ENCODE measurements around the gene ARID1B.

ARID1B gene

DNA sequence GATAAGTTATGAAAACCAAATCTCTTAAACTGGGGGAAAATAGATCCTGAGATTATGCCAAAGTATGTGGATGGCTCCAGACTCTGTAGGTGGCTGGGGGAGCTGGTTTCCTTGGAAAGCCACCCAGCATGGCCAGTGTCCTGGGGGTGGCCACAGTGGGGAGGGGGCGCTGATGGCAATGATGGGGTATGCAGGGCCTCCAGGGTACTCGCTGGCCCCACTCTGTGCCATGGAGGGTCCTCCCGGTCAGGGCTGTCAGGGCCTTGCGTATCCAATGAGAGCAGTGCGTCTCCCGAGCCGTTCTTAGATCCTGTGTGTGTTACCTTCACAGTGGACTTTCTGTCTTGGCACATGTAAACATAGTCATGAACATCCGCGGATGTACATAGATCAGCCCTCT lies 393.4 kb downstream of the ARID1B start:
- no peaks in the 10 kb centered on the region for H3K36me3 ChIP-seq (ENCODE audit: control insufficient read depth, insufficient read depth, low read length)
- no peak overlapping the region for H3K4me3 ChIP-seq (ENCODE audit: low read depth, low read length)
- TF ChIP-seq, protein P1, sequence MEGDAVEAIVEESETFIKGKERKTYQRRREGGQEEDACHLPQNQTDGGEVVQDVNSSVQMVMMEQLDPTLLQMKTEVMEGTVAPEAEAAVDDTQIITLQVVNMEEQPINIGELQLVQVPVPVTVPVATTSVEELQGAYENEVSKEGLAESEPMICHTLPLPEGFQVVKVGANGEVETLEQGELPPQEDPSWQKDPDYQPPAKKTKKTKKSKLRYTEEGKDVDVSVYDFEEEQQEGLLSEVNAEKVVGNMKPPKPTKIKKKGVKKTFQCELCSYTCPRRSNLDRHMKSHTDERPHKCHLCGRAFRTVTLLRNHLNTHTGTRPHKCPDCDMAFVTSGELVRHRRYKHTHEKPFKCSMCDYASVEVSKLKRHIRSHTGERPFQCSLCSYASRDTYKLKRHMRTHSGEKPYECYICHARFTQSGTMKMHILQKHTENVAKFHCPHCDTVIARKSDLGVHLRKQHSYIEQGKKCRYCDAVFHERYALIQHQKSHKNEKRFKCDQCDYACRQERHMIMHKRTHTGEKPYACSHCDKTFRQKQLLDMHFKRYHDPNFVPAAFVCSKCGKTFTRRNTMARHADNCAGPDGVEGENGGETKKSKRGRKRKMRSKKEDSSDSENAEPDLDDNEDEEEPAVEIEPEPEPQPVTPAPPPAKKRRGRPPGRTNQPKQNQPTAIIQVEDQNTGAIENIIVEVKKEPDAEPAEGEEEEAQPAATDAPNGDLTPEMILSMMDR (IDR thresholded peaks at IDR 0.05): no peak
- no peak overlapping the region for H3K9ac ChIP-seq
- H3K79me2 ChIP-seq: peaks cover 5% of the 10 kb centered on the region
- H2AFZ ChIP-seq: no peak overlapping the region
- peaks cover 6% of the 10 kb centered on the region for H3K4me1 ChIP-seq
- H3K9me3 ChIP-seq (ENCODE audit: control insufficient read depth, low read length): no peaks in the 10 kb centered on the region
- no peak overlapping the region for H3K4me2 ChIP-seq (ENCODE audit: low read length)
- no peak overlapping the region for H3K27ac ChIP-seq
- H3K27me3 ChIP-seq (ENCODE audit: control insufficient read depth, insufficient read depth, low read length): no peaks in the 10 kb centered on the region

GRCh38 chr6:157171801-157172200 lies 394.6 kb downstream of the ARID1B start:
- H3K4me1 ChIP-seq: no peaks in the 10 kb centered on the region
- no peak overlapping the region for H2AFZ ChIP-seq
- no peak overlapping the region for H3K27ac ChIP-seq
- TF ChIP-seq, protein P1 (IDR thresholded peaks at IDR 0.05): no peak
- H3K4me3 ChIP-seq (ENCODE audit: low read depth, low read length): no peak overlapping the region
- no peaks in the 10 kb centered on the region for H3K27me3 ChIP-seq (ENCODE audit: control insufficient read depth, insufficient read depth, low read length)
- no peak overlapping the region for H3K4me2 ChIP-seq (ENCODE audit: low read length)
- H3K79me2 ChIP-seq: peaks cover 5% of the 10 kb centered on the region
- H3K36me3 ChIP-seq (ENCODE audit: control insufficient read depth, insufficient read depth, low read length): no peaks in the 10 kb centered on the region
- H3K9me3 ChIP-seq (ENCODE audit: control insufficient read depth, low read length): no peaks in the 10 kb centered on the region
- H3K9ac ChIP-seq: no peak overlapping the region

DNA sequence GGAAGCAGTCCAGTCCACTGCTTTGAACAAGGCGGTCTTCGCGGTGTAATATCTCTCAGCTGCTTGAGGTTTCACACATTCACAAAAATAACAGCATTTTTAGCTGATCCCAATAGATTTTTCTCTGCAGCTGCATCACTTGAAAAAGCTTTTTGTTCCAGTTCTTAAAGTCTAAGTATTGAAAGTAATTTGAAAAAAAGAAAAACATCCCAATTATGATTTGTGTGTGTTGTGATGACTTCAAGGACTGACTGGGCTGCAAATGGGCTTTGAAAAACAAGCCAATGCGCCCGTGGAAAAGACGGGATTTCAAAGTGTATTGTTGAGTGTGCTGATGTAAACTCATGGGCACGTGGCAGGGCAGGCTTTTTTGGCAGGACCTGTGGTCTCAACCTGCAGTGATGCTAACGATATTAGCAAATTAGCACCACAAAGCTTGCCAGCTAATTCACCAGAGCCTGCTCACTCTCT lies 395.1 kb downstream of the ARID1B start:
- Histone ChIP-seq H3K79me2 (peaks cover 5% of the 10 kb centered on the region), H3K9ac (no peak overlapping the region), H3K36me3 (ENCODE audit: control insufficient read depth, insufficient read depth, low read length) (no peaks in the 10 kb centered on the region), H3K4me2 (ENCODE audit: low read length) (no peak overlapping the region), H3K27me3 (ENCODE audit: control insufficient read depth, insufficient read depth, low read length) (no peaks in the 10 kb centered on the region), H3K4me1 (no peaks in the 10 kb centered on the region), H2AFZ (no peak overlapping the region), H3K27ac (no peak overlapping the region), H3K4me3 (ENCODE audit: low read depth, low read length) (no peak overlapping the region), H3K9me3 (ENCODE audit: control insufficient read depth, low read length) (no peaks in the 10 kb centered on the region)
- TF ChIP-seq, protein P1 (IDR thresholded peaks at IDR 0.05): no peak

DNA sequence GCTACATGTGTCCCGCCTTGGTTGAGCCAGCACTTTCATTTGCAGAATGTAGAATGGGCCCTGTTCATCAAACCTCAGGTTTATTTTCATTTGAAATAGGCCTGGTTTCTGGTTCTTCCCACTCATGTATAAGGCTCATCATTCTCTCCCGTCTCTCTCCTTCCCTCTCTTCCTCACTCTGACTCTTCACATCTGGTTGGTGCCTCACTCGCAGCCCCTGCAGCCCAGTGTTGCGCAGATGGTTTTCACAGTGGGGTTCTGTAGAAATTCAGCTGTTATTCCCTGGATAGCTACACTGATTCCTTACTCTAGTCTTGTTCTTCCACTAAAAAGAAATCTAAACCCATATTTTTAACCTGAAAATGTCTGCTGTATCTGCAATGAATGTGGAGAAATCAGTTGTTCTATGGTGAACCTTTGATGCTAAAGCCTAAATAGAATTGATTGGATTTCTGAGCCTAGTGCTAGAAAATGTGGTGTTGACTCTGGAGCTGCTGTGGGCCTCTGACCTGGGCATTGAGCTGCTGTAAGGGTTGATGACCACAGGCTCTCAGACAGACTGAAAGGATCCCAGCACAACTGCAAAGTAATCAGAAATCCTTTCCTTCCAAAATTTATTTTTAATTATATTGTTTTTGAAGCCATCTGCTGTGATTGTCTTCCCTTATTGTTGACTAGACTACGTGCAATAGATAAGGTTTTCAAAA lies 395.8 kb downstream of the ARID1B start:
- Histone ChIP-seq H3K4me2 (ENCODE audit: low read length) (no peak overlapping the region), H3K79me2 (peaks cover 5% of the 10 kb centered on the region), H3K4me3 (ENCODE audit: low read depth, low read length) (no peak overlapping the region), H3K27me3 (ENCODE audit: control insufficient read depth, insufficient read depth, low read length) (no peaks in the 10 kb centered on the region), H3K27ac (no peak overlapping the region), H2AFZ (no peak overlapping the region), H3K4me1 (no peaks in the 10 kb centered on the region), H3K36me3 (ENCODE audit: control insufficient read depth, insufficient read depth, low read length) (no peaks in the 10 kb centered on the region), H3K9ac (no peak overlapping the region), H3K9me3 (ENCODE audit: control insufficient read depth, low read length) (no peaks in the 10 kb centered on the region)
- TF ChIP-seq, protein P1 (IDR thresholded peaks at IDR 0.05): no peak

DNA sequence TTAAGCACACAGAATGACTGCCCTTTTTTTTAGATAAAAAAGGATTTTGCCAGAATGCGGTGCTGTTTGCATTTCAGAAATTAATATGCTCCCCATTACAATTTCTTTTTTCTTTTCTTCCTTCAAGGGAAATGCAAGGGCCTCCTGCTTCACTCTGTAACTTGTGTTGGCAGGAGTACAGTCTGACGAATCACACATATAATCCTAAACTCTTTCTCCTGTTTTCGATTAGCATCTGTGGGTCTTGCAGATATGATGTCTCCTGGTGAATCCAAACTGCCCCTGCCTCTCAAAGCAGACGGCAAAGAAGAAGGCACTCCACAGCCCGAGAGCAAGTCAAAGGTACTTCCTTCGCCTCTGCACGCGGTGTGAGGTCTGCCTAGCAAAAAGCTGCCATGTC lies 396.6 kb downstream of the ARID1B start:
- no peak overlapping the region for H3K9ac ChIP-seq
- no peak overlapping the region for H3K4me3 ChIP-seq (ENCODE audit: low read depth, low read length)
- H3K36me3 ChIP-seq (ENCODE audit: control insufficient read depth, insufficient read depth, low read length): no peaks in the 10 kb centered on the region
- H3K4me1 ChIP-seq: no peaks in the 10 kb centered on the region
- no peaks in the 10 kb centered on the region for H3K27me3 ChIP-seq (ENCODE audit: control insufficient read depth, insufficient read depth, low read length)
- TF ChIP-seq, protein P1 (IDR thresholded peaks at IDR 0.05): no peak
- no peak overlapping the region for H2AFZ ChIP-seq
- no peaks in the 10 kb centered on the region for H3K9me3 ChIP-seq (ENCODE audit: control insufficient read depth, low read length)
- no peak overlapping the region for H3K27ac ChIP-seq
- H3K4me2 ChIP-seq (ENCODE audit: low read length): no peak overlapping the region
- peaks cover 5% of the 10 kb centered on the region for H3K79me2 ChIP-seq
